Ovary (tissue), 9 donors: ENCODE data around the gene EDAR. TPM values are rescaled to one million over a fixed set of nuclear protein-coding genes. Genes with fewer than 3 reads are reported as not detected.

ENCODE experiments used
- DNase-seq, 5 donors: peaks; one replicate each; pipeline ENCODE4 v3.0.0-alpha.2; 2019 to 2020
- H3K27ac ChIP-seq, 2 donors: fragments of 200-600 bp; one replicate each; pipeline versions ENCODE4 v1.5.1 to v1.8.0; 2019 to 2022
- H3K27me3 ChIP-seq: fragments of 200-600 bp; one replicate; pipeline ENCODE4 v1.8.0; 2022
- H3K36me3 ChIP-seq: fragments of 200-600 bp; sonication (generic); one replicate; pipeline ENCODE4 v1.5.1; 2019
- H3K4me1 ChIP-seq: one replicate; pipeline ENCODE4 v1.8.1; 2013; ENCODE audit warnings: mild to moderate bottlenecking, moderate library complexity; ENCODE audit not compliant: insufficient read depth
- H3K4me3 ChIP-seq: fragments of 200-600 bp; sonication (generic); one replicate; pipeline ENCODE4 v1.5.1; 2017
- H3K9me3 ChIP-seq, 2 donors: fragments of 200-600 bp in 1 of 2; sonication (generic) in 1 of 2; one replicate each; pipeline versions ENCODE4 v1.5.1 to v1.8.1; 2013 to 2019; ENCODE audit warnings: mild to moderate bottlenecking in 1 of 2, moderate library complexity in 1 of 2
- EP300 ChIP-seq: sonication (generic); formaldehyde crosslinking; IDR thresholded peaks from one replicate; pipeline ENCODE4 v1.6.1; 2017; ENCODE audit warnings: antibody characterized with exemption
- POLR2A ChIP-seq: fragments of 450-650 bp; IDR thresholded peaks from one replicate; pipeline ENCODE4 v1.6.1; 2017; ENCODE audit warnings: antibody characterized with exemption, mild to moderate bottlenecking, moderate library complexity
- WGBS, 3 donors: extraction: QIAGEN DNeasy Blood & Tissue Kit in 1 of 3; methylation state at CpG; one replicate each; pipeline versions ENCODE4 v1.1.5 to v1.1.7; 2013 to 2017; 5-methylcytosine and 5-hydroxymethylcytosine counted together
- intact Hi-C, 4 donors: fragments of 100-400 bp; cut with DNase I; formaldehyde crosslinking; loops; one replicate each; pipeline versions ENCODE4 v1.11.0 to v1.15.1; 2022 to 2023
- polyA plus RNA-seq, 2 donors: library from polyadenylated mRNA; stranded (reverse); fragments of 200-250 nt in 1 of 2; fragments of 350-450 nt in 1 of 2; fragmentation: Illumina TruSeq in 1 of 2; extraction: RNeasy Lipid Tissue Mini Kit (QIAGEN cat#74804) in 1 of 2; gene quantifications; one replicate each; pipeline ENCODE4 v1.2.3, GENCODE V29; 2013 to 2014
- total RNA-seq, 7 donors: library from RNA; depleted of rRNA in 2 of 7; stranded (reverse); fragments of >200 nt in 2 of 7; fragmentation: NEBNext Ultra II Directional in 3 of 7; extraction: Animal tissue kit (Norgen Biotek cat#: 25700) in 3 of 7; gene quantifications; one replicate each; pipeline versions ENCODE4 v1.1.0 to v1.2.4, GENCODE V29; 2016 to 2023
- TF ChIP-seq, protein P1 (sequence below), 3 donors: fragments of 450-650 bp in 2 of 3; fragments of 200-600 bp in 1 of 3; IDR thresholded peaks; one replicate each; pipeline versions ENCODE4 v1.5.1 to v1.8.0; 2016 to 2022; ENCODE audit warnings: antibody characterized with exemption in 3 of 3, mild to moderate bottlenecking in 1 of 3
- donor health status: DM: no; HTN: no; CAD: no; lungs with moderate emphysema.
- donor health status: DM: no; HTN: no; CAD: no.
- donor health status: Bipolar disorder and iron deficiency.
- donor health status: DM: yes; HTN: yes; CAD: no.
- donor health status: DM: no; HTN: no; CAD: no.
- donor health status: DM: yes; HTN: yes; CAD: no.

EDAR gene
- total and polyA plus RNA-seq, 9 donors, result 0.11 to 0.13 (median 0.11) TPM; not detected in 6

DNA sequence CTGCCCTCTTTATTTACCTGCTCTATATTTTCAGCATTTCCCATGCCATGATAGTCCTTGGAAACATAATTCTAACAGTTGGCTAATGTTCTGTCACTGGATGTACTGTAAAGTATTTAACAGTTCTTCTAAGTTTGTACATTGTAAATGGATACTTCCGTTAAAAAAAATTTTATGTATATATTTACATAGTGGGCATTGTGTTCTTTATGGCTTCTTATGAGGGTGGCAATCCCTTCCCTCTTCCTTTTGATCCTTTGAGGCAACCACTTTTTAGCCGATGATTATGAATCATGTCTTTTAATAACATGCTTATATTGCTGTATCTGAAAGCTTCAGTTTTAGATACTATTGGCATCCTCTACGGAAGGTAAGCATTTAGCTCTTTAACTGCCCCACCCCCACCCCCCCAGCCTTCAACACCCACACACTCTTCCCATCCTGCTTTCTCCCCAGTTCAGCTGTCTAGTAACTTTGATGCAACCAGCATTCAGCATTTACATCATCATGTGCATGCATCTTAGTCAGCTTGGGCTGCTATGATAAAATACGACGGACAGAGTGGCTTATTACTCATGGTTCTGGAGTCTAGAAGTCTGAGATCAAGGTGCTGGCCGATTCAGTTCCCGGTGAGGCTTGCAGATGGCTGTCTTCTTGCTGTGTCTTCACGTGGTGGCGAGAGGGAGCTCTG, 21.0 kb upstream of the EDAR start:
- no peak overlapping the region for H3K4me3 ChIP-seq
- H3K9me3 ChIP-seq, result no peaks in the 10 kb centered on the region
- no peaks in the 10 kb centered on the region for H3K27me3 ChIP-seq
- intact Hi-C loops, result no loop called here
- no peak for DNase-seq
- no peaks in the 10 kb centered on the region for H3K4me1 ChIP-seq
- H3K27ac ChIP-seq, result no peak overlapping the region
- H3K36me3 ChIP-seq, result no peaks in the 10 kb centered on the region
- 59 to 63% (median 61%) methylated on average over 9 of the region's 9 CpGs for WGBS, 3 donors
- no peak for TF ChIP-seq POLR2A
- TF ChIP-seq, protein P1, sequence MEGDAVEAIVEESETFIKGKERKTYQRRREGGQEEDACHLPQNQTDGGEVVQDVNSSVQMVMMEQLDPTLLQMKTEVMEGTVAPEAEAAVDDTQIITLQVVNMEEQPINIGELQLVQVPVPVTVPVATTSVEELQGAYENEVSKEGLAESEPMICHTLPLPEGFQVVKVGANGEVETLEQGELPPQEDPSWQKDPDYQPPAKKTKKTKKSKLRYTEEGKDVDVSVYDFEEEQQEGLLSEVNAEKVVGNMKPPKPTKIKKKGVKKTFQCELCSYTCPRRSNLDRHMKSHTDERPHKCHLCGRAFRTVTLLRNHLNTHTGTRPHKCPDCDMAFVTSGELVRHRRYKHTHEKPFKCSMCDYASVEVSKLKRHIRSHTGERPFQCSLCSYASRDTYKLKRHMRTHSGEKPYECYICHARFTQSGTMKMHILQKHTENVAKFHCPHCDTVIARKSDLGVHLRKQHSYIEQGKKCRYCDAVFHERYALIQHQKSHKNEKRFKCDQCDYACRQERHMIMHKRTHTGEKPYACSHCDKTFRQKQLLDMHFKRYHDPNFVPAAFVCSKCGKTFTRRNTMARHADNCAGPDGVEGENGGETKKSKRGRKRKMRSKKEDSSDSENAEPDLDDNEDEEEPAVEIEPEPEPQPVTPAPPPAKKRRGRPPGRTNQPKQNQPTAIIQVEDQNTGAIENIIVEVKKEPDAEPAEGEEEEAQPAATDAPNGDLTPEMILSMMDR (IDR thresholded peaks at IDR 0.05), result no peak
- TF ChIP-seq EP300, result no peak

- no peaks in the 10 kb centered on the region for H3K36me3 ChIP-seq
- no peak overlapping the region for H3K4me3 ChIP-seq
- H3K4me1 ChIP-seq, result no peaks in the 10 kb centered on the region
- intact Hi-C loops, result no loop called here
- WGBS, 3 donors, result 56 to 63% (median 59%) methylated on average over 4 of the region's 4 CpGs
- no peak for DNase-seq
- no peaks in the 10 kb centered on the region for H3K9me3 ChIP-seq
- no peaks in the 10 kb centered on the region for H3K27me3 ChIP-seq
- TF ChIP-seq POLR2A (no peak), EP300 (no peak)
- TF ChIP-seq, protein P1 (IDR thresholded peaks at IDR 0.05), result no peak
- H3K27ac ChIP-seq, result no peak overlapping the region
Measured at GRCh38 chr2:109006971-109007370, 18.0 kb upstream of the EDAR start.

- TF ChIP-seq EP300, result no peak
- no peak for TF ChIP-seq POLR2A
- TF ChIP-seq, protein P1 (IDR thresholded peaks at IDR 0.05), result no peak
- H3K4me1 ChIP-seq, result no peaks in the 10 kb centered on the region
- H3K36me3 ChIP-seq, result no peaks in the 10 kb centered on the region
- H3K27ac ChIP-seq, result no peak overlapping the region
- 86 to 91% (median 87%) methylated on average over 20 of the region's 20 CpGs for WGBS, 3 donors
- DNase-seq, result no peak
- no peaks in the 10 kb centered on the region for H3K9me3 ChIP-seq
- no peaks in the 10 kb centered on the region for H3K27me3 ChIP-seq
- H3K4me3 ChIP-seq, result no peak overlapping the region
- intact Hi-C loops, result no loop called here
Measured at GRCh38 chr2:109005686-109006204, 16.7 kb upstream of the EDAR start.

GRCh38 chr2:109001201-109001600, 12.2 kb upstream of the EDAR start:
- TF ChIP-seq POLR2A, result no peak
- no peak for TF ChIP-seq EP300
- TF ChIP-seq, protein P1 (IDR thresholded peaks at IDR 0.05), result no peak
- 72 to 84% (median 79%) methylated on average over 3 of the region's 3 CpGs for WGBS, 3 donors
- no peaks in the 10 kb centered on the region for H3K27me3 ChIP-seq
- H3K27ac ChIP-seq, result no peak overlapping the region
- no peak overlapping the region for H3K4me3 ChIP-seq
- no peak for DNase-seq
- no peaks in the 10 kb centered on the region for H3K36me3 ChIP-seq
- H3K4me1 ChIP-seq, result no peaks in the 10 kb centered on the region
- no peaks in the 10 kb centered on the region for H3K9me3 ChIP-seq
- intact Hi-C loops, result no loop called here
